Activated naive CD8-positive, alpha-beta T cell treated with anti-CD3 and anti-CD28 coated beads, Interleukin-2, amount 50 U/mL, for 24 hours (primary cell): ENCODE data around the gene CMSS1.
"Not testable (repeated sequence)": the region's sequence is repeated elsewhere in the genome, so short reads cannot be mapped to it uniquely, and the experiment has no call there.

ENCODE experiments used
- ATAC-seq: fragments of 150-1000 bp; cut with Tn5 transposase; one replicate; pipeline ENCODE4 v1.10.0; 2021
- DNase-seq: peaks from one replicate; pipeline ENCODE4 v3.0.0; 2021
- H3K27ac Mint-ChIP-seq: one replicate; pipeline ENCODE4 v1.8.0; 2021; ENCODE audit warnings: mild to moderate bottlenecking, mixed read lengths
- H3K27me3 Mint-ChIP-seq: one replicate; pipeline ENCODE4 v1.8.0; 2021; ENCODE audit warnings: mixed read lengths
- H3K36me3 Mint-ChIP-seq: one replicate; pipeline ENCODE4 v1.8.0; 2021; ENCODE audit warnings: low read depth, mixed read lengths
- H3K4me1 Mint-ChIP-seq: one replicate; pipeline ENCODE4 v1.8.0; 2021; ENCODE audit warnings: mixed read lengths
- H3K4me3 Mint-ChIP-seq: one replicate; pipeline ENCODE4 v1.8.0; 2021; ENCODE audit warnings: mild to moderate bottlenecking, moderate library complexity, mixed read lengths
- H3K9me3 Mint-ChIP-seq: one replicate; pipeline ENCODE4 v1.8.0; 2021; ENCODE audit warnings: mixed read lengths

CMSS1 gene

GRCh38 chr3:99836681-99837080 is 19.0 kb downstream of the CMSS1 start:
- H3K4me3 Mint-ChIP-seq = no peak overlapping the region
- H3K27ac Mint-ChIP-seq = no peak overlapping the region
- no peaks in the 10 kb centered on the region for H3K27me3 Mint-ChIP-seq
- peaks cover 4% of the 10 kb centered on the region for H3K4me1 Mint-ChIP-seq
- H3K9me3 Mint-ChIP-seq = no peaks in the 10 kb centered on the region
- H3K36me3 Mint-ChIP-seq = peaks cover 3% of the 10 kb centered on the region
- DNase-seq (no peak), ATAC-seq (no peak)

- Mint-ChIP-seq H3K27me3 (no peaks in the 10 kb centered on the region), H3K36me3 (peaks cover 3% of the 10 kb centered on the region), H3K9me3 (no peaks in the 10 kb centered on the region), H3K4me3 (no peak overlapping the region), H3K27ac (no peak overlapping the region), H3K4me1 (peaks cover 2% of the 10 kb centered on the region)
- no peak for ATAC-seq
- no peak for DNase-seq
These were observed 20.1 kb downstream of the CMSS1 start for GRCh38 chr3:99837715-99838114.

- no peak for ATAC-seq
- H3K9me3 Mint-ChIP-seq = no peaks in the 10 kb centered on the region
- H3K27ac Mint-ChIP-seq = no peak overlapping the region
- no peak overlapping the region for H3K4me3 Mint-ChIP-seq
- H3K4me1 Mint-ChIP-seq = peaks cover 2% of the 10 kb centered on the region
- DNase-seq = no peak
- no peaks in the 10 kb centered on the region for H3K27me3 Mint-ChIP-seq
- H3K36me3 Mint-ChIP-seq = peaks cover 3% of the 10 kb centered on the region
These were observed 21.1 kb downstream of the CMSS1 start for GRCh38 chr3:99838755-99839154.

GRCh38 chr3:99839613-99840012 is 22.0 kb downstream of the CMSS1 start:
- H3K36me3 Mint-ChIP-seq = peaks cover 3% of the 10 kb centered on the region
- ATAC-seq (peak; percentile 66), DNase-seq (no peak)
- no peaks in the 10 kb centered on the region for H3K27me3 Mint-ChIP-seq
- H3K4me1 Mint-ChIP-seq = peaks cover 10% of the 10 kb centered on the region
- no peak overlapping the region for H3K4me3 Mint-ChIP-seq
- no peaks in the 10 kb centered on the region for H3K9me3 Mint-ChIP-seq
- no peak overlapping the region for H3K27ac Mint-ChIP-seq

GRCh38 chr3:99841949-99842348 is 24.3 kb downstream of the CMSS1 start:
- DNase-seq, H3K27ac Mint-ChIP-seq, H3K4me3 Mint-ChIP-seq, ATAC-seq, H3K9me3 Mint-ChIP-seq, H3K27me3 Mint-ChIP-seq, H3K36me3 Mint-ChIP-seq: not testable (repeated sequence)
- H3K4me1 Mint-ChIP-seq = peaks cover 25% of the 10 kb centered on the region

GRCh38 chr3:99842826-99843589 is 25.3 kb downstream of the CMSS1 start:
- H3K27me3 Mint-ChIP-seq = no peaks in the 10 kb centered on the region
- peaks cover 25% of the 10 kb centered on the region for H3K4me1 Mint-ChIP-seq
- H3K4me3 Mint-ChIP-seq = no peak overlapping the region
- ATAC-seq = no peak
- no peaks in the 10 kb centered on the region for H3K9me3 Mint-ChIP-seq
- peaks cover 3% of the 10 kb centered on the region for H3K36me3 Mint-ChIP-seq
- no peak overlapping the region for H3K27ac Mint-ChIP-seq
- DNase-seq = no peak

- no peak for DNase-seq
- Mint-ChIP-seq H3K9me3 (no peaks in the 10 kb centered on the region), H3K27me3 (no peaks in the 10 kb centered on the region), H3K27ac (no peak overlapping the region), H3K4me1 (peaks cover 30% of the 10 kb centered on the region), H3K4me3 (no peak overlapping the region), H3K36me3 (peaks cover 3% of the 10 kb centered on the region)
- no peak for ATAC-seq
These were observed 26.1 kb downstream of the CMSS1 start for GRCh38 chr3:99843590-99844258.

- peaks cover 29% of the 10 kb centered on the region for H3K4me1 Mint-ChIP-seq
- H3K4me3 Mint-ChIP-seq = no peak overlapping the region
- no peaks in the 10 kb centered on the region for H3K27me3 Mint-ChIP-seq
- DNase-seq (no peak), ATAC-seq (no peak)
- H3K27ac Mint-ChIP-seq = no peak overlapping the region
- H3K36me3 Mint-ChIP-seq = no peaks in the 10 kb centered on the region
- H3K9me3 Mint-ChIP-seq = no peaks in the 10 kb centered on the region
These were observed 27.7 kb downstream of the CMSS1 start for GRCh38 chr3:99845331-99845730.

- ATAC-seq = no peak
- Mint-ChIP-seq H3K9me3 (no peaks in the 10 kb centered on the region), H3K36me3 (no peaks in the 10 kb centered on the region), H3K27me3 (no peaks in the 10 kb centered on the region), H3K4me3 (no peak overlapping the region), H3K4me1 (peaks cover 28% of the 10 kb centered on the region), H3K27ac (no peak overlapping the region)
- no peak for DNase-seq
These were observed 28.3 kb downstream of the CMSS1 start for GRCh38 chr3:99845999-99846398.

GRCh38 chr3:99846477-99847160 is 29.0 kb downstream of the CMSS1 start:
- no peaks in the 10 kb centered on the region for H3K9me3 Mint-ChIP-seq
- peaks cover 28% of the 10 kb centered on the region for H3K4me1 Mint-ChIP-seq
- DNase-seq (no peak), ATAC-seq (no peak)
- H3K36me3 Mint-ChIP-seq = no peaks in the 10 kb centered on the region
- H3K4me3 Mint-ChIP-seq = no peak overlapping the region
- no peak overlapping the region for H3K27ac Mint-ChIP-seq
- H3K27me3 Mint-ChIP-seq = no peaks in the 10 kb centered on the region

GRCh38 chr3:99848433-99848832 is 30.8 kb downstream of the CMSS1 start:
- H3K27ac Mint-ChIP-seq = no peak overlapping the region
- DNase-seq (no peak), ATAC-seq (no peak)
- no peaks in the 10 kb centered on the region for H3K9me3 Mint-ChIP-seq
- no peaks in the 10 kb centered on the region for H3K36me3 Mint-ChIP-seq
- H3K4me1 Mint-ChIP-seq = peaks cover 28% of the 10 kb centered on the region
- no peak overlapping the region for H3K4me3 Mint-ChIP-seq
- H3K27me3 Mint-ChIP-seq = no peaks in the 10 kb centered on the region

GRCh38 chr3:99850608-99851007 is 32.9 kb downstream of the CMSS1 start:
- H3K27ac Mint-ChIP-seq = no peak overlapping the region
- no peak overlapping the region for H3K4me3 Mint-ChIP-seq
- no peaks in the 10 kb centered on the region for H3K27me3 Mint-ChIP-seq
- H3K4me1 Mint-ChIP-seq = peaks cover 11% of the 10 kb centered on the region
- DNase-seq (no peak), ATAC-seq (no peak)
- H3K9me3 Mint-ChIP-seq = no peaks in the 10 kb centered on the region
- H3K36me3 Mint-ChIP-seq = no peaks in the 10 kb centered on the region

GRCh38 chr3:99851955-99852354 is 34.3 kb downstream of the CMSS1 start:
- ATAC-seq (no peak), DNase-seq (no peak)
- H3K4me3 Mint-ChIP-seq = no peak overlapping the region
- no peaks in the 10 kb centered on the region for H3K9me3 Mint-ChIP-seq
- H3K27me3 Mint-ChIP-seq = no peaks in the 10 kb centered on the region
- peaks cover 12% of the 10 kb centered on the region for H3K4me1 Mint-ChIP-seq
- peaks cover under 1% of the 10 kb centered on the region for H3K36me3 Mint-ChIP-seq
- no peak overlapping the region for H3K27ac Mint-ChIP-seq

- Mint-ChIP-seq H3K4me3 (no peak overlapping the region), H3K36me3 (peaks cover 2% of the 10 kb centered on the region), H3K27me3 (no peaks in the 10 kb centered on the region), H3K27ac (no peak overlapping the region), H3K9me3 (no peaks in the 10 kb centered on the region), H3K4me1 (peaks cover 14% of the 10 kb centered on the region)
- no peak for DNase-seq
- ATAC-seq = no peak
These were observed 35.2 kb downstream of the CMSS1 start for GRCh38 chr3:99852851-99853250.

GRCh38 chr3:99854756-99855298 is 37.2 kb downstream of the CMSS1 start:
- DNase-seq (no peak), ATAC-seq (no peak)
- peaks cover 2% of the 10 kb centered on the region for H3K36me3 Mint-ChIP-seq
- H3K9me3 Mint-ChIP-seq = no peaks in the 10 kb centered on the region
- no peak overlapping the region for H3K4me3 Mint-ChIP-seq
- H3K27ac Mint-ChIP-seq = no peak overlapping the region
- no peaks in the 10 kb centered on the region for H3K27me3 Mint-ChIP-seq
- peaks cover 9% of the 10 kb centered on the region for H3K4me1 Mint-ChIP-seq
